B cell (primary cell): ENCODE results near the gene NCAPG2. TPM values are rescaled to one million over a fixed set of nuclear protein-coding genes. Genes with fewer than 3 reads are reported as not detected.

Experiments
- ATAC-seq: fragments of 200-7000 bp; cut with Tn5 transposase; one replicate; pipeline ENCODE4 v1.10.0; 2021; ENCODE audit warnings: low read depth, mild to moderate bottlenecking, moderate number of reproducible peaks, moderate library complexity
- CTCF ChIA-PET: fragments of 350-600 bp; sonication (Branson Sonifier 250); formaldehyde crosslinking; loops from one replicate; lab custom pipeline; 2021; ENCODE audit warnings: antibody characterized with exemption, inconsistent platforms; lab: Charles Lee
- POLR2A ChIA-PET: fragments of 350-600 bp; sonication (Branson Sonifier 250); formaldehyde crosslinking; loops from one replicate; lab custom pipeline; 2021; ENCODE audit warnings: antibody characterized with exemption; lab: Charles Lee
- DNase-seq: peaks from one replicate; pipeline ENCODE4 v3.0.0; 2013
- H2AFZ ChIP-seq: 2 replicates; pipeline ENCODE4 v1.6.1; 2012; ENCODE audit warnings: mild to moderate bottlenecking, low read depth, low read length; ENCODE audit not compliant: insufficient read depth, poor library complexity, severe bottlenecking
- H3K27ac ChIP-seq, 2 donors: 1 replicate in 1 of 2; 2 replicates in 1 of 2; pipeline ENCODE4 v1.5.1; 2012 to 2013; ENCODE audit warnings: low read length in 2 of 2, mild to moderate bottlenecking in 2 of 2, moderate library complexity in 1 of 2
- H3K27me3 ChIP-seq, 4 experiments: fragments of 200-600 bp in 1 of 4; sonication (generic) in 1 of 4; replicated peaks in 1 of 4; 1 replicate in 2 of 4; 2 replicates in 2 of 4; pipeline versions ENCODE4 v1.6.1 to v1.7.0; 2013 to 2016; ENCODE audit warnings: low read length in 3 of 4, mild to moderate bottlenecking in 2 of 4, mixed read lengths in 1 of 4, moderate library complexity in 1 of 4; ENCODE audit not compliant: insufficient read depth in 4 of 4, control insufficient read depth in 3 of 4; ENCODE audit errors: control extremely low read depth in 1 of 4
- H3K36me3 ChIP-seq, 2 experiments: replicated peaks in 1 of 2; 1 replicate in 1 of 2; 2 replicates in 1 of 2; pipeline versions ENCODE4 v1.6.1 to v1.7.1; 2013; ENCODE audit warnings: low read length in 1 of 2; ENCODE audit not compliant: insufficient read depth in 2 of 2, control insufficient read depth in 1 of 2; ENCODE audit errors: control extremely low read depth in 1 of 2, extremely low read depth in 1 of 2
- H3K4me1 ChIP-seq, 2 donors: fragments of 200-600 bp in 1 of 2; sonication (generic) in 1 of 2; 1 replicate in 1 of 2; 2 replicates in 1 of 2; pipeline versions ENCODE4 v1.5.1 to v1.6.1; 2013 to 2017; ENCODE audit warnings: low read length in 2 of 2; ENCODE audit not compliant: control insufficient read depth in 2 of 2, insufficient read depth in 2 of 2
- H3K4me2 ChIP-seq: replicated peaks from 2 replicates; pipeline ENCODE3; 2012; ENCODE audit warnings: mild to moderate bottlenecking, low read depth, low read length; ENCODE audit not compliant: poor library complexity, severe bottlenecking
- H3K4me3 ChIP-seq, 5 experiments: fragments of 200-600 bp in 1 of 5; sonication (generic) in 1 of 5; 1 replicate in 3 of 5; 2 replicates in 2 of 5; pipeline versions ENCODE4 v1.5.1 to v1.7.0; 2011 to 2016; ENCODE audit warnings: low read length in 4 of 5, mild to moderate bottlenecking in 4 of 5, low read depth in 2 of 5, control low read depth in 1 of 5, moderate library complexity in 1 of 5; ENCODE audit not compliant: insufficient read depth in 1 of 5; ENCODE audit errors: control extremely low read depth in 1 of 5, extremely low read depth in 1 of 5
- H3K79me2 ChIP-seq: fragments of 200-600 bp; sonication (generic); one replicate; pipeline ENCODE4 v1.6.0; 2016; ENCODE audit warnings: low read length; ENCODE audit not compliant: control insufficient read depth, insufficient read depth
- H3K9ac ChIP-seq: fragments of 200-600 bp; sonication (generic); 2 replicates; pipeline ENCODE4 v1.6.1; 2017; ENCODE audit warnings: mild to moderate bottlenecking, low read length, moderate library complexity
- H3K9me3 ChIP-seq, 3 donors: one replicate each; pipeline versions ENCODE4 v1.6.1 to v1.7.1; 2013; ENCODE audit warnings: low read length in 2 of 3; ENCODE audit not compliant: control insufficient read depth in 2 of 3, insufficient read depth in 1 of 3; ENCODE audit errors: control extremely low read depth in 1 of 3
- H4K20me1 ChIP-seq: 2 replicates; pipeline ENCODE4 v1.6.0; 2012; ENCODE audit warnings: mild to moderate bottlenecking, low read length; ENCODE audit not compliant: insufficient read depth, control insufficient read depth, poor library complexity, severe bottlenecking
- H3K27ac Mint-ChIP-seq: one replicate; pipeline ENCODE4 v1.8.0; 2021; ENCODE audit warnings: mixed read lengths
- H3K27me3 Mint-ChIP-seq: one replicate; pipeline ENCODE4 v1.8.0; 2021; ENCODE audit warnings: mixed read lengths
- H3K4me1 Mint-ChIP-seq: one replicate; pipeline ENCODE4 v1.8.0; 2021; ENCODE audit warnings: mixed read lengths
- H3K4me3 Mint-ChIP-seq: one replicate; pipeline ENCODE4 v1.8.0; 2021; ENCODE audit warnings: mixed read lengths
- H3K9me3 Mint-ChIP-seq: one replicate; pipeline ENCODE4 v1.8.0; 2022; ENCODE audit warnings: mixed read lengths; ENCODE audit not compliant: insufficient read depth
- EZH2 ChIP-seq: IDR thresholded peaks from 2 replicates; pipeline ENCODE4 v1.6.1; 2012; ENCODE audit warnings: borderline replicate concordance, low read depth, mild to moderate bottlenecking, moderate library complexity, low read length; ENCODE audit not compliant: insufficient read depth, poor library complexity, severe bottlenecking
- WGBS: methylation state at CpG from one replicate; pipeline ENCODE4 v1.1.5; 2013; ENCODE audit warnings: missing lambda C conversion rate; ENCODE audit not compliant: insufficient coverage; 5-methylcytosine and 5-hydroxymethylcytosine counted together
- intact Hi-C: fragments of 100-400 bp; cut with micrococcal nuclease; formaldehyde crosslinking; loops from one replicate; pipeline ENCODE4 v1.10.0; 2022
- polyA plus RNA-seq: library from polyadenylated mRNA; depleted of rRNA; stranded (reverse); fragments of >200 nt; gene quantifications from 2 replicates; pipeline ENCODE4 v1.2.3, GENCODE V29; 2012
- total RNA-seq, 2 donors: library from RNA; stranded (reverse); fragments of 120-200 nt in 1 of 2; gene quantifications; 1 replicate in 1 of 2; 2 replicates in 1 of 2; pipeline versions ENCODE4 v1.2.3 to v1.2.4, GENCODE V29; 2013 to 2022
- TF ChIP-seq, protein P1 (sequence below): fragments of 200-600 bp; IDR thresholded peaks from one replicate; pipeline ENCODE4 v1.8.0; 2022; ENCODE audit warnings: antibody characterized with exemption, mild to moderate bottlenecking

NCAPG2 gene
- total and polyA plus RNA-seq, 2 donors (not counting 1 experiment from before 2014, with no cell fraction given) = 2.9 to 9.8 TPM

DNA sequence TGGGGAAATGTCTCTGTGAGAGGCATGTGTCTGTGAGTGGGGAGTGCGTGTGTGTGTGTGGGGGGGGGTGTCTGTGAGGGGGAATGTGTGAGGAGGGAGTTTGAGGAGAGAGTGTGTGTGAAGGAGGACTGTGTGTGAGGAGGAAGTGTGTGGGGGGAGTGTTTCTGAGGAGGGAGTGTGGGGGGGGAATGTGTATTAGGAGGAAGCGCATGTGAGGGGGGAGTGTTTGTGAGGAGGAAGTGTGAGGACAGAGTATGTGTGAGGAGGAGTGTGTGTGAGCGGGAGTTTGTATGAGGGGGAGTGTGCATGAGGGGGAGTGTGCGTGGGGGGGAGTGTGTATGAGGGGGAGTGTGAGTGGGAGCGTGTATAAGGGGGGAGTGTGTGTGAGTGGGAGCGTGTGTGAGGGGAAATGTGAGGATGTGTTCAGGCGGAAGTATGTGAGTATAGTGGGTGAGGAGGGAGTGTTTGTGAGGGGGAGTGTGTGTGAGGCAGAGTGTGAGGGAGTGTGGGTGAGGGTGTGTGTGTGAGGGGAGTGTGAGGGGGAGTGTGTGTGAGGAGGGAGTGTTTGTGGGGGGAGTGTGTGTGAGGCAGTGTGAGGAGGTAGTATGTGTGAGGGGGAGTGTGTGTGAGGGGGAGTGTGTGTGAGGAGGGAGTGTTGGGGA lies 95.2 kb downstream of the NCAPG2 start:
- TF ChIP-seq, protein P1, sequence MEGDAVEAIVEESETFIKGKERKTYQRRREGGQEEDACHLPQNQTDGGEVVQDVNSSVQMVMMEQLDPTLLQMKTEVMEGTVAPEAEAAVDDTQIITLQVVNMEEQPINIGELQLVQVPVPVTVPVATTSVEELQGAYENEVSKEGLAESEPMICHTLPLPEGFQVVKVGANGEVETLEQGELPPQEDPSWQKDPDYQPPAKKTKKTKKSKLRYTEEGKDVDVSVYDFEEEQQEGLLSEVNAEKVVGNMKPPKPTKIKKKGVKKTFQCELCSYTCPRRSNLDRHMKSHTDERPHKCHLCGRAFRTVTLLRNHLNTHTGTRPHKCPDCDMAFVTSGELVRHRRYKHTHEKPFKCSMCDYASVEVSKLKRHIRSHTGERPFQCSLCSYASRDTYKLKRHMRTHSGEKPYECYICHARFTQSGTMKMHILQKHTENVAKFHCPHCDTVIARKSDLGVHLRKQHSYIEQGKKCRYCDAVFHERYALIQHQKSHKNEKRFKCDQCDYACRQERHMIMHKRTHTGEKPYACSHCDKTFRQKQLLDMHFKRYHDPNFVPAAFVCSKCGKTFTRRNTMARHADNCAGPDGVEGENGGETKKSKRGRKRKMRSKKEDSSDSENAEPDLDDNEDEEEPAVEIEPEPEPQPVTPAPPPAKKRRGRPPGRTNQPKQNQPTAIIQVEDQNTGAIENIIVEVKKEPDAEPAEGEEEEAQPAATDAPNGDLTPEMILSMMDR = no peak
- TF ChIP-seq EZH2 = no peak

GRCh38 chr7:158607563-158607962 lies 97.0 kb downstream of the NCAPG2 start:
- WGBS = 100% methylated on average over 4 of the region's 6 CpGs

More for the DNA sequence above, 95.2 kb downstream of the NCAPG2 start:
- DNase-seq (no peak), ATAC-seq (no peak)
- H3K27me3 ChIP-seq = no peaks in the 10 kb centered on the region
- POLR2A ChIA-PET = no interaction called here
- no peaks in the 10 kb centered on the region for H4K20me1 ChIP-seq
- H3K79me2 ChIP-seq = no peaks in the 10 kb centered on the region
- no peak overlapping the region for H3K9ac ChIP-seq
- no peak overlapping the region for H3K27ac ChIP-seq
- Mint-ChIP-seq H3K27ac (no peak overlapping the region), H3K27me3 (no peaks in the 10 kb centered on the region), H3K9me3 (no peaks in the 10 kb centered on the region), H3K4me3 (no peak overlapping the region), H3K4me1 (peaks cover 19% of the 10 kb centered on the region)
- WGBS = 88% methylated on average over 7 of the region's 7 CpGs
- intact Hi-C loops = no loop called here
- H3K4me2 ChIP-seq = no peak overlapping the region
- H3K9me3 ChIP-seq = peaks cover 0 to under 1% (median 0%) of the 10 kb centered on the region in 3 donors
- CTCF ChIA-PET = no interaction called here
- H2AFZ ChIP-seq = no peak overlapping the region
- H3K4me1 ChIP-seq = peaks cover 9 to 13% of the 10 kb centered on the region in 2 donors
- no peak overlapping the region for H3K4me3 ChIP-seq
- peaks cover 0 to 2% of the 10 kb centered on the region in 2 experiments for H3K36me3 ChIP-seq

More at GRCh38 chr7:158607563-158607962, 97.0 kb downstream of the NCAPG2 start:
- Mint-ChIP-seq H3K4me1 (peaks cover 10% of the 10 kb centered on the region), H3K9me3 (no peaks in the 10 kb centered on the region), H3K27me3 (no peaks in the 10 kb centered on the region), H3K4me3 (no peak overlapping the region), H3K27ac (no peak overlapping the region)
- TF ChIP-seq, protein P1 = no peak
- Histone ChIP-seq H3K36me3 (peaks cover 0 to 2% of the 10 kb centered on the region in 2 experiments), H3K9me3 (peaks cover 0 to 6% (median 0%) of the 10 kb centered on the region in 3 donors), H3K4me2 (no peak overlapping the region), H3K4me3 (no peak overlapping the region), H3K79me2 (no peaks in the 10 kb centered on the region), H3K27me3 (no peaks in the 10 kb centered on the region), H3K9ac (no peak overlapping the region), H4K20me1 (no peaks in the 10 kb centered on the region), H3K27ac (no peak overlapping the region), H2AFZ (no peak overlapping the region), H3K4me1 (peaks cover 0 to under 1% of the 10 kb centered on the region in 2 donors)
- CTCF ChIA-PET = no interaction called here
- POLR2A ChIA-PET = no interaction called here
- DNase-seq (no peak), ATAC-seq (no peak)
- intact Hi-C loops = no loop called here
